Left forelimb (tissue), 1 donor: ENCODE results near the gene CDH18.

Experiments used
- DNase-seq: peaks from one replicate; pipeline ENCODE4 v3.0.0-alpha.2; 2018; ENCODE audit warnings: low spot score

The CDH18 gene, protein sequence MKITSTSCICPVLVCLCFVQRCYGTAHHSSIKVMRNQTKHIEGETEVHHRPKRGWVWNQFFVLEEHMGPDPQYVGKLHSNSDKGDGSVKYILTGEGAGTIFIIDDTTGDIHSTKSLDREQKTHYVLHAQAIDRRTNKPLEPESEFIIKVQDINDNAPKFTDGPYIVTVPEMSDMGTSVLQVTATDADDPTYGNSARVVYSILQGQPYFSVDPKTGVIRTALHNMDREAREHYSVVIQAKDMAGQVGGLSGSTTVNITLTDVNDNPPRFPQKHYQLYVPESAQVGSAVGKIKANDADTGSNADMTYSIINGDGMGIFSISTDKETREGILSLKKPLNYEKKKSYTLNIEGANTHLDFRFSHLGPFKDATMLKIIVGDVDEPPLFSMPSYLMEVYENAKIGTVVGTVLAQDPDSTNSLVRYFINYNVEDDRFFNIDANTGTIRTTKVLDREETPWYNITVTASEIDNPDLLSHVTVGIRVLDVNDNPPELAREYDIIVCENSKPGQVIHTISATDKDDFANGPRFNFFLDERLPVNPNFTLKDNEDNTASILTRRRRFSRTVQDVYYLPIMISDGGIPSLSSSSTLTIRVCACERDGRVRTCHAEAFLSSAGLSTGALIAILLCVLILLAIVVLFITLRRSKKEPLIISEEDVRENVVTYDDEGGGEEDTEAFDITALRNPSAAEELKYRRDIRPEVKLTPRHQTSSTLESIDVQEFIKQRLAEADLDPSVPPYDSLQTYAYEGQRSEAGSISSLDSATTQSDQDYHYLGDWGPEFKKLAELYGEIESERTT

DNA sequence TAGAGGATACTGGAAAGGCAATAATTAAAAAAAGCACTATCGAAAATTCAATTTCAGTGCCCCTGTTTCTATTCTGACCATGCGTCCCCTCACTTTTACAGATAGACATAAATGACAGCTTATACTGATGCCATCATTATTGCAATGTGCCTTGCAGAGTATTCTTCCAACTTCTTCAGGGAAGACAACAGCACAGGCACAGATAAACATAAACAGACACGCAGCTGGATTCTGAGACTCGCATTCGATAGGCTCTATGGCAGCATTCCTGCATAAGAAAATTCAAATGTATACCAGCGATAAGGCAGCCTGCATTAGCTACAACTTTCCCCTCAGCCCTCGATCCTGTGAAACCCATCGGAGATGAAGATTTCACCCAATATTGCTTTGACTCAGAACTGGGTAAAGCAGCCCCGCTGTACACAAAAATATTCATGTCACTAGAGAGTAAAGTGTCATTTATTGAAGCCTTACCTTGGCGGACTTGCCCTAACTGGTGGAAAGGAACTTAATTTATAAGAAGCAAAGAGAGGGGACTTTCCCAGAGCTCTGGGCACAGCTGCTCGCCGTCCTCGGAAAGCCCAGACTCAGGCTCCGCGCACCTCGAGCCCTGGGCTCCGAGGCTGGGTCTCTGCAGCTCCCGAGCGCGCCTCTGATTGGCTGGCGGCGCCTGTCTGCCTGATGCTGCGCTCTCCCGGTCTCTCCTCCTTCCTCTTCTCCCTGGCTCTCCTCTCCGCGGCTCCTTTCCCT, at the start of gene CDH18:
CDH18 (minus strand) TSS at position 589 of the 750 bp plus-strand sequence. CDS start 149,214 bp downstream, outside the sequence.
- peak; percentile 79 for DNase-seq

DNA sequence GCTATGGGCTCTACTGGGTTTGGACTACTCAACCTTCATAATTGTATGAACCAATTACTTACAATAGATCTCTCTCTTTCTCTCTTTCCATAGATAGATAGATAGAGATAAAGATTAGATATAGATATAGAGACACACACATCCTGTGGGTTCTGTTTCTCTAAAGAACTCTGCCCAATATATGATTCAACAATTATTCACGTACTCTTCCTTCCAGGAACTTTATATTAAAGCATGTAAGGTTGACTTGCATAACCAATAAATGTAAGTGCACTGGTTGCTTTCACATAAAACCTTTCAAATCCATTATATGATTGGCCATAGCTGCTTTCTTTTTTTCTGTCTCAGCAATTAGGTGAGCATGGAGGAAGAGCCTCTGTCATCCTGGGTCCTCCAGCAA, 46.7 kb upstream of the CDH18 start:
- no peak for DNase-seq

DNA sequence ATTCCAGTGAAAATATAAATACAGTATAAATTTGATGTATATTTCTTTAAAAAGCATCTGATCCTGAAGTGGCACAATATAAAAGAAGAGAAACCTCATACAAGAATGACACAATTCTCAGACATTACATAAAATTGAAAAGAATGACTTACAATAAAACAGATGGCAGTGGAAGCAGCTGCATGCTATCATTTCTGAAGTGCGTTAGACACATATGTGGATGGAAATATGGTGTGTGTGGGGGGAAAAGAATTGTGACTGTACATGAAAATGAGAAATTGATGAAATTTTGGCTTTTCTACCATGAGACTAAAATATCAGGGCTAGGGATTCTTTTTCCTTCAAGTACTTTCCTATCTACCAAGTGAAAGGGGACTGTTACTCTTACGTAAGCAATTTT, 45.9 kb upstream of the CDH18 start:
- DNase-seq, result no peak

DNA sequence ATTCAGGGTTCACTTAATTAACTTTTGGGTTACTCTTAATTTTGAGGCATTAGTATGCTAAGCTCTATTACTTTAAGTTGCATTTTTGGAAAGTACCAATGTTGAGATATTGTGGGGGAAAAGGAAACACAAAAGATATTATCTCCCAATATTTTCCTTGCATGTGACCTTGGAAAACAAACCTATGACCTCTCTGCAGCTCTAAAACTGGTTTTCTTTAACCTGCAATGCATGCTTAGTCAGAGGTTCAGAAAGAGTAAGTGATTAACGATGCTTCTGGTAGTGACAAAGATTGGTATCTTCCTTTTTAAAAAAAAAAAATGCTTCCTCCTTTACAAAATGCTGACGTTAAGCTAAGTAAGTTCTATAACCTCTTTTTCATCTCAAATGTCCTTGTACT, 44.9 kb upstream of the CDH18 start:
- DNase-seq, result no peak

DNA sequence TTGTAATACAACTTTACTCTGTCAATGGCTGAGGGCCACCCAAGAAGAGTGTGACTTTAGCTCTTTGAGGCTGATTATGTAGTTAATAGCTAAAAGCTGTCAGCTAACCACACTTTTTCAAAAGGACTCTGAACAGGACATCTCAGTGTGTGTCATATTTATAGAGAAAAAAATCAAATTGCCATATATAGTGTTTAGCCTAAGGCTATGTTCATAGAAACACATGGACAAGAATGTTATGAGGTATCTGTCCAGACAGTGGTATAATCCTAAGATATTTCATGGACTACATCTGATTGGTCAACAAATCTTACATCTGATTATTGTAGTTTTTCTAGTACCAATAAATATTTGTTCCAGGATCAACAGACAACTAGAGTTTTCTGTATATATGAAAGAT, 42.1 kb upstream of the CDH18 start:
- DNase-seq, result no peak

DNA sequence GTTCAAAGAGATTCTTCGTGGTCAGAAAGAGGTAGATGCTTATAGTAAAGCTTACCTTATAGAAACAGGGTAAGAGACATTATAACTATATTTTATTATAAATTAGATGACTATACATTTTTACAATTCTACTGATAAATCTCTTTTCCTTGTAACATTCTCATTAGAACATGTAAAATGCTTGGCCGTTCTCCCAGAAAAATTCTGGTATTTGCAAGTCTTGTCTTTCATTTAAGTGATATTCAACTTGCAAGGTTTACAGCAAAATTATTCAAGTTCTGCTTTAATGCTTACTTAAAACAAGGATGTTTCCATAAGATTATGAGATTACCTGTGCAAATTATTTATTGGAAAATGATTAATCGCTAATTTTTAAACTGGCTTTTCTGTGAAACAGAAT, 41.3 kb upstream of the CDH18 start:
- DNase-seq, result no peak

DNA sequence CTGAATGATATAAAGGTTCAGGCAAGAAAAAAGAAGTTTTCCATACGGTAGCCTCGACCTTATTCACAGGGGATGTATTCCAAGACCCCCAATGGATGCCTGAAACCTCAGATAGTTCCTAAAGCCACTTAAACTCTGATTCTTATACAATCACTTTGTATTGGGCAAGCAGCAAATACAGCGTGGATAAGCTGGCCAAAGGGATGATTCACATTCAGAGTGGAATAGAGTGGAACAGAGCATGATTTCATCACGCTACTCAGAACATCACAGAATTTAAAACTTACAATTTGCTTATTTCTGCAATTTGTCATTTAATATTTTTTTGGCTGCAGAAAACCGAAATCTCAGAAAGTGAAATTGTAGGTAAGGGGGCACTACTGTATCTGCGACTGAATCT, 40.5 kb upstream of the CDH18 start:
- DNase-seq, result no peak

DNA sequence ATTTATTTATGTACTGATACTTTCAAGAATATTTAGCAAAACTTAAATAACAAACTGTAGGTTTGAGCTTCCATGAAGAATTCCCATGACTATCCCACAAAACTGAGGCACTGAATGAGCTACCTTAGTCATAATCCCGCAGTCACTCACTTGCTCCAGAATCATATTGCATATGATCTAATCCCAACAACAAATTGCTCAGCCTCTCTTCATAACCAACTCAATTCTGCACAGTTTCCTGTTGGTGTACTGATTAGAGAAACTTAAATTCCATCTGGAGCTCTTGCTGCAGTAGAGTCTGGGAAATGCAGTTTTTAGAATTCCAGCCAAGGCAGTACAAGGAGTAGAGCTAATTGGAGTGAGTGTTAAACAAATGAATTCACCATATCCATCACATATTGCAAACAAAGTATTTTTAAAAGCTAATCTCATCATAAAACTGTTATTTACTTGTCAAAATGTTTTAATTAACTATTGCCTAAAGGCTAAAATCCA, 35.7 kb upstream of the CDH18 start:
- no peak for DNase-seq

DNA sequence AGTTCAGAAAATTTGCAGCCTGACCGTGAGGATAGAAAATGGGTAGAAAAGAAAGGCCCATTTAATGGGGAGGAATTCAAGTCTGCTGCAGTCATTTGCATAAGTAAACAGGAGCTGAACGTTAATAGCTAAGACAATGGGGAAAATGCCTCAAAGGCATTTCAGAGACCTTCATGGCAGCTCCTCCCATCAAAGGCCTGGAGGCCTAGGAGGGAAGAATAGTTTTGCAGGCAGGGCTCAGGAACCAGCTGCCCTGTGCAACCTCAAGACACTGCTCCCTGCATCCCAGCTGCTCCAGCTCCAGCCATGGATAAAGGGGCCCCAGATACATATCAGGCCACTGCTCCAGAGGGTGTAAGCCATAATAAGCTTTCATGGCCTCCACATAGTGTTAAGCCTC, 32.2 kb upstream of the CDH18 start:
- DNase-seq, result no peak

DNA sequence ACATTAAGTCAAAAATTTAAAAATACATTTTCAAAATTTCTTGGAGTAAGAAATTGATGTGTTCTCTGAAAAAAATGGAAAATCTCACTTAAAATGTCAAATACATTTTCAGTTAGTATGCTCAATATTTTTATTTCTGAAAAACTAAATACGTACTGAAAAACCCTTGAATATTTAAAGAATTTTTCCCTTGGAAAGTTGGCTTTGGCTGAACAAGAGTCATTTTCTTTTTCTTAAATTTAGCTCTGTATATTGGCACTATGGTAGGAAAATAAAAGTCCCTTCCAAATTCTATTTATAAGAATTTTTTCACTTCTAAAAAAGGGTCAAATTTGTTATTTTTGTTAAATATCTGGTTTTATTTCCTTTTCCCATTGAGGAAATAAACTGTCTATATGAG, 29.0 kb upstream of the CDH18 start:
- DNase-seq, result no peak

DNA sequence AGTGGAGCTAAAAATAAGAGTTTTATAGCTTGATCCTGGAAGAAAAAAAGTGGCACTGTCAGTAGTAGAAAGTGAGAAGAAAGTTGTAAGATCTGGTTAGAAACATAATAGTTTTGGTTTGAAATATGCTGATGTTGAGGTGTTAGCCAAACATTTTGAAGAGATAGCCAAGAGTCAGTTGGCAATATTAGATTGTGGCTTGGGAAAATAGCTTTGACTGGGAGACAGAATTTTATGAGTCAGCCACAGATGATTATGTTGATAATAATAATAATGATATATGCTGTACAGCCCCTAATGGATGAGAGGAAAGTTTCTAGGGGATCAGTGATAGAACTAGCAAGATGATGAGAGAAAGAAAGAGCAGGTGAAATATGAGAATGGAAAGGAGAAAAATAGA, 12.4 kb upstream of the CDH18 start:
- no peak for DNase-seq

DNA sequence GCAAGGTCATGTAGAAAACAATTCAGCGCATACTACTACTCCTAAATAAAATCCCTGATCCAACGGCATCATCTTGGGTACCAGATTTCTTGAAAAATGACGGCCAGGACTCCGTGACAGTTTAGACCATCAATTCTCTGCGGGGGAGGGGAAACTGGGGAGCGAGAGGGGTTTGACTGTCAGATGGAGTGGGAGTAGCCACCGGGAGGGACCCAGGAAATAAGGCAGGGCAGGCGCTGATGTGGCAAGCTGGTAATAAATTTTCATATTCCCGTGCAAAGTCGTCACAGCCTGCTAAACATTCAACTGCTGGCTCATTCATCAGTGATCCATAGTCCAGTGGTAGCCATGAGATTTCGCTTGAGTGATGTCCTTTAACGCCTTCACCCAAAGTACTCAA, 457 bp upstream of the CDH18 start:
- no peak for DNase-seq

DNA sequence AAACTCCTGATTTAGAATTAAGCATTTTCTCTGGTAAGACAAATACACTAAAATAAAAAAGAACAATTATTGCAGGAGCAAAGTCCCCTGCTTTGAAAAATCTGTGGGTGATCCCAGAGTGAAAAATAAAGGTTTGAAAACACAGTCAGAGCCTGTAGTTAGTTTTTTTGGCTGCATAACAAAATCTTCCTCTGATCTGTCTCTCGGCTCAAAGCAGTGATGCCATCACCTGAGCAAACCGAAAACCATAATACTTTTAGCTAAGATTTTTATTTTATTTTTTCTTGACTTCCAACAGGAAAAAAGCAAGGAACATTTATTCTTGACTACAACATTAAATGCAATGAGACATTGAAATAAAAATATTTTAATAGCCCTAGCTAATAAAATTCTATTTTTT, 1.2 kb downstream of the CDH18 start:
- no peak for DNase-seq

DNA sequence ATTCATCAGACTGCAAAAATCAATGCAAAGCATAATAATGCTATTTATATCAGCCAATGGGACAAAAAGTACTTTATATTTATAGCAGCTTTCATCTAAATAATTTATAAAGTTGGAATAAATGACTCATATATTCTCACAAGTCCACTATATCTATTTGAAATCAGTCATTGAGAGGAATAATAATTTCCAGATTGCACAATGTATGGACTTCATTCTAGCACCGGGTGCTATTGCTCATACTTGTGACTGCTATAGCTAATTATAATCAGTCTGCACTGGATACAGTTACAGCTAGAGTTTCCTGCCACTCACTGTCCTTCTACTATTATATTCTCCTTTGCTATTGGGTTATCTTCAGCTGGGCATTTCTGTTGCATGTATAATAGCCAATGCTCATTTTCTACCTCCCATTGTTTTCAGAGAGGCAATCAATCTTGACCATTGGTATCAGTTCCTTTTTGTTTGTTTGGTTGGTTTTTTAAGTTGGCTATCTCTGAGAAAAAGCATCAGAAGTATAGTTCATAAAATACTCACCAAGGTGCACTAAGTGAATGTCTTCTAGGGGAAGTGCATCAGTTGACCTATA, 1.9 kb downstream of the CDH18 start:
- DNase-seq, result no peak

DNA sequence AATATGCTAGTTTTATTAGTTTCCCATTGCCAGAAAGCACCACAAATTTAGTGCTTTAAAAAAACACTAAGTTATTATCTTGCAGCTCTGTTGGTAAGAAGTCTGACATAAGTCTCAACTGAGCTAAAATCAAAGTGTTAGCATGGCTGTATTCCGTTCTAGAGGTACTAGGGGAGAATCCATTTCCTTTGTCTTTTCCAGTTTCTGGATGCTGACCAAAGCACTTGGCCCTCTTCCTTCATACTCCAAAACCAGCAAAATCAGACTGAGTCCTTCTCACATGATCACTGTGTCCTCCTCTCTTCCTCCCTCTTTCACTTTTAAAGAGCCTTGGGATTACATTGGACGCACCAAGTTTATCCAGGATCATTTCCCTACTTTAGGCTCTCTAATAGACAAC, 9.5 kb downstream of the CDH18 start:
- no peak for DNase-seq

DNA sequence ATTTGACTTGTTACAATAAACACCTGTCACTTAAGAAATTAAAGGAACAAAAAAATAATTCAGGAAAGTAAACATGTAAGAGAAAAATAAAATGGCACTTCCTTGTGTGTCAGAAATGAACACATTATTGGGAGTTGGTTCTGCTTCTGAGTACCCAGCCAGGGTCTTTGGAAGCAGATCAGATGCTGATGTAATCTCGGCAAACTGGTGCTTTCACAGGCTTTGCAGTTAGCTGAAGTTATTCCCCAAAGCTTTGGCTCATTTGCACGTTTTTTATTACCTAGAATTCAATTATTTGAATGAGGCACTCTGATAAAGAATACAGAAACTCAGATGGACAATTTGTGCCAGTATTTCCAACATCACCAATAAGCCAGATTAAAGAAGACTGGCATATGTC, 10.9 kb downstream of the CDH18 start:
- no peak for DNase-seq

DNA sequence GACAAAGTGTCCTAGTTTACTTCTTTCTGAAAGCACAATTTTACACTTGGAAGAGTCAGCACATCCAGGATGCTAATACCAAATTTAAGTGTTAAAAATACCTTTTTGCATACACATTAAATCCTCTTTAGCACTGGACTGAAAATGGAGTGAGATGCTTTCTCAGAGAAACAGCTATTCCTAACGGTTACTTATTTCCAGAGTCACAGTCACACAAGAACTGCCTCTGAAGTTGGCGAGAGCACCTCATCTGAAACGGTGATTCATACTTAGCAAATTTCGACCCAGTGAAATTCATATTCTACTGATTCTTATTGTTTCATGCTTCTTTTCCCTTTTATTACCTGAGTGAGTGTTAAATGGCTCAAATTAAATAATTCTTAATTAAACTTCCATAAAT, 12.2 kb downstream of the CDH18 start:
- DNase-seq, result no peak

DNA sequence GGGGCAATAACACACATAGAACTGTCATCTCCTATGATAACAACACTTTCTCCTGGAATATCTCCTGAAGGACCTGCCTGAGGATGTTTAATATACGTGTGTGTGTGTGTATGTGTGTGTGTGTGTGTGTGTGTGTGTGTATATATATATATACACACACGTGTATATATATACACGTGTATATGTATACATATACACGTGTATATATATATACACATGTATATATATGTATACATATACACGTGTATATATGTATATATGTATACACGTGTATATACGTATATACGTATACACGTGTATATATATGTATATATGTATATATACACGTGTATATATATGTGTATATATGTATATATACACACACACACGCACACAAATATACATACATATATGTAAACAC, 27.5 kb downstream of the CDH18 start:
- no peak for DNase-seq

DNA sequence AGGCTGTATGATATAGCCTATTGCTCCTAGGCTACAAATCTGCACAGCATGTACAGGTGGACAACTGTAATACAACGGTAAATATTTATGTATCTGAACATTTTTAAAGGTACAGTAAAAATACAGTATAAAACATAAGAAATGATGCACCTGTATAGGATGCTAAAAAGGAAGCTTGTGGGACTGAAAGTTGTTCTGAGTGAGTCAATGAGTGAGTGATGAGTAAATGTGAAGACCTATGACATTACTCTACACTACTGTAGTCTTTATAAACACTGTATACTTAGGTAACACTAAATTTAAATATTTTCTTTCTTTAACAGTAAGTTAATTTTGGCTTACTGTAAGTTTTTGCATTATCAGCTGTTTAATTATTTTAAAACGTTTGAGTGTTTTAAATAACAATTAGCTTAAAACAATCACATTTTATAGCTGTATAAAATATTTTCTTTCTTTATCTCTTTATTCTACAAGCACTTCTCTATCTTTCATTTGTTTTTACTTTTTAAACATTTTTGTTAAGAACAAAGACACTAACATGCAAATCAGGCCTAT, 28.1 kb downstream of the CDH18 start:
- no peak for DNase-seq

DNA sequence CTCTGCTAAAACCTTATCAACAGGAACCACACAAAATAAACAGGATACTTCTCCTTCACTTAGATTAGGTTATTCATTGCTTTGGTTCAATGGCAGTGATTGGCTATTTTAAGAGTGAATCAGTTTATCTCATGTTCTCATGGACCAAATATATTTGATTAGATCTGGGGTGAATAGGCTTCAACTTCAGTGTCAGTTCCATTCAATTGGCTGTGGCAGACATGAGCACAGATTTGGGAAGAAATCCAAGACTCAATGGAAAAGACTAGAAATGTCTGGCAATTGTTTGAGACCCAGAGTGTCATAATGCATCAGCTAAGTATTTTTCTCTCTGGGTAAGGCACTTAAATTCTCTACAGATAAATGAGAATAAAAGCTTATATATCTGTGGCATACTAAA, 37.1 kb downstream of the CDH18 start:
- no peak for DNase-seq

DNA sequence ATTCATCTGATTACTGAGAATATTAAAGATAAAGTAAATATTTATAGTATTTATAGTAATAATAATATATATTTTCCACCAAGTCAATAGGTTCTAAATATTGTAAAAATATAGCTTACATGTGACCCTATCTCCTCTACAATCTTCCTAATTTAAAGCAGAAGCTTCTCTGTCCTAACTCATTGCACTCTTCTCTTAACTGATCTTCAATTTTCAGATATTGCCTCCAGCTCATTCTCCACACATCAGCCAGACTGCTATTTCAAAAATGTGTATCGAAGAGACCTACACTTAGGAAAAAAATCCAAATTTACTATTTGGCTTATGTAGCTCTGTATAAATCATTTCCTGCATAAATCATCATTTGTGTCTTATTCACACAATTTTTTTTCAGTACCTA, 47.8 kb downstream of the CDH18 start:
- DNase-seq, result no peak

DNA sequence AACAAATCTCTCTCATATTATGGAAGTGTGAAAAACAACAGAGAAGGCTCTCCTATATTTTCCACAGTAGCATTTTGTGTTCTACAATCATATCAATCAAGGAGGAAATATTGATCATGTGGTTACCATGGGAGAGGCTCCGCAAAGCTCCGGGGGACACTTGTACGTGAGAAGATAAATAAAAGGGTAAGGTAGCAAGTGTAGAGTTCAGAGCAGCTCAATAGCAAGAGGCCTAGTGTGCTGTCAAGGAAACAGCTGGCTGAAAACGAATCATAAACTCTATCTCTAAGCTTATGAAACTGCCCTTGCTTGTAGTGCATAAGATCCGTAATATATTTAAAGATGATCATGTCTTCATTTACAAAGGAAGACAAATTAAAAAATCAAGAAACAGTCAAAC, 57.5 kb downstream of the CDH18 start:
- no peak for DNase-seq
